Measurements from ENCODE around the gene EYS.

Gene EYS

GRCh38 chr6:64197246-64197645 is 1509.8 kb downstream of the EYS start:
- DNase-seq = no peak

GRCh38 chr6:64186592-64186991 is 1520.4 kb downstream of the EYS start:
- no peak for DNase-seq

- no peak for DNase-seq
Measured at GRCh38 chr6:64185621-64186020, 1521.4 kb downstream of the EYS start.

GRCh38 chr6:64175296-64175695 is 1531.7 kb downstream of the EYS start:
- DNase-seq = no peak

GRCh38 chr6:64170316-64170715 is 1536.7 kb downstream of the EYS start:
- no peak for DNase-seq

- no peak for DNase-seq
Measured at GRCh38 chr6:64160486-64160885, 1546.5 kb downstream of the EYS start.

GRCh38 chr6:64155063-64155462 is 1552.0 kb downstream of the EYS start:
- DNase-seq = no peak

- no peak for DNase-seq
Measured at GRCh38 chr6:64146876-64147275, 1560.2 kb downstream of the EYS start.

GRCh38 chr6:64146094-64146493 is 1560.9 kb downstream of the EYS start:
- DNase-seq = no peak

GRCh38 chr6:64145658-64146057 is 1561.4 kb downstream of the EYS start:
- no peak for DNase-seq

- no peak for DNase-seq
Measured at GRCh38 chr6:64143101-64143500, 1563.9 kb downstream of the EYS start.

- no peak for DNase-seq
Measured at GRCh38 chr6:64141680-64142079, 1565.3 kb downstream of the EYS start.

GRCh38 chr6:64128301-64129024 is 1578.6 kb downstream of the EYS start:
- DNase-seq = no peak

- no peak for DNase-seq
Measured at GRCh38 chr6:64123761-64124633, 1583.0 kb downstream of the EYS start.

GRCh38 chr6:64122712-64123375 is 1584.2 kb downstream of the EYS start:
- no peak for DNase-seq

GRCh38 chr6:64121011-64121565 is 1585.9 kb downstream of the EYS start:
- DNase-seq = no peak

GRCh38 chr6:64113704-64114103 is 1593.3 kb downstream of the EYS start:
- no peak for DNase-seq

- no peak for DNase-seq
Measured at GRCh38 chr6:64104051-64104450, 1603.0 kb downstream of the EYS start.

- no peak for DNase-seq
Measured at GRCh38 chr6:64103480-64103879, 1603.5 kb downstream of the EYS start.

GRCh38 chr6:64100702-64101303 is 1606.2 kb downstream of the EYS start:
- no peak for DNase-seq

GRCh38 chr6:64090352-64090751 is 1616.7 kb downstream of the EYS start:
- DNase-seq = no peak

- DNase-seq = no peak
Measured at GRCh38 chr6:64085126-64085525, 1621.9 kb downstream of the EYS start.

GRCh38 chr6:64084185-64084663 is 1622.8 kb downstream of the EYS start:
- DNase-seq = no peak
